Measurements from ENCODE around the gene STARD3. TPM values are rescaled to one million over a fixed set of nuclear protein-coding genes. Genes with fewer than 3 reads are reported as not detected.

Gene STARD3
- total RNA-seq, 4 donors from 2014 or later, result 21.0 to 62.3 (median 26.0) TPM

GRCh38 chr17:39632153-39632941, 4.6 kb upstream of the STARD3 start:
- no peak for TF ChIP-seq CTCF (IDR thresholded peaks at IDR 0.05)
- no peak for TF ChIP-seq POLR2A (IDR thresholded peaks at IDR 0.05)
- Histone ChIP-seq H3K36me3 (no peaks in the 10 kb centered on the region), H3K27ac (no peak overlapping the region), H3K27me3 (peaks cover 3 to 6% of the 10 kb centered on the region in 2 donors), H3K4me3 (no peak overlapping the region), H3K9me3 (no peaks in the 10 kb centered on the region), H3K4me1 (peaks cover 0 to 11% of the 10 kb centered on the region in 2 donors)
- DNase-seq, result no peak
- intact Hi-C loops (cut with DNase I; ENCODE audit: low total_unique reads), result loop anchor here (10.0 kb wide), 1 partner anchor 52 kb away; the partner anchor contains the start of gene PGAP3

- intact Hi-C loops (cut with DNase I; ENCODE audit: low total_unique reads), result loop anchor here (10.0 kb wide), 1 partner anchor 51 kb away; the partner anchor contains the start of gene PGAP3
- no peak overlapping the region for H3K27ac ChIP-seq
- no peaks in the 10 kb centered on the region for H3K27me3 ChIP-seq
- TF ChIP-seq POLR2A (IDR thresholded peaks at IDR 0.05) (no peak), CTCF (IDR thresholded peaks at IDR 0.05) (no peak)
- H3K36me3 ChIP-seq, result no peaks in the 10 kb centered on the region
- DNase-seq, result no peak
- no peak overlapping the region for H3K4me3 ChIP-seq
- no peaks in the 10 kb centered on the region for H3K9me3 ChIP-seq
- peaks cover 7 to 17% of the 10 kb centered on the region in 2 donors for H3K4me1 ChIP-seq
Observed at GRCh38 chr17:39633570-39634183, 3.3 kb upstream of the STARD3 start.

GRCh38 chr17:39634384-39634871, 2.5 kb upstream of the STARD3 start:
- H3K9me3 ChIP-seq, result no peaks in the 10 kb centered on the region
- no peaks in the 10 kb centered on the region for H3K36me3 ChIP-seq
- no peak for DNase-seq
- no peak overlapping the region for H3K4me3 ChIP-seq
- H3K27ac ChIP-seq, result no peak overlapping the region
- no peak for TF ChIP-seq POLR2A (IDR thresholded peaks at IDR 0.05)
- TF ChIP-seq CTCF (IDR thresholded peaks at IDR 0.05), result peak; percentile 46 to 77 (median 66)
- H3K4me1 ChIP-seq, result peaks cover 7 to 19% of the 10 kb centered on the region in 2 donors
- intact Hi-C loops (cut with DNase I; ENCODE audit: low total_unique reads), result loop anchor here (10.0 kb wide), 1 partner anchor 50 kb away; the partner anchor contains the start of gene PGAP3
- H3K27me3 ChIP-seq, result no peaks in the 10 kb centered on the region

- H3K4me1 ChIP-seq, result peaks cover 7 to 19% of the 10 kb centered on the region in 2 donors
Observed at GRCh38 chr17:39635614-39636176, 1.2 kb upstream of the STARD3 start.

More at GRCh38 chr17:39635614-39636176, 1.2 kb upstream of the STARD3 start:
- Histone ChIP-seq H3K9me3 (no peaks in the 10 kb centered on the region), H3K27ac (peak overlapping the region in 1 of 2 donors; percentile 93), H3K36me3 (no peaks in the 10 kb centered on the region), H3K4me3 (no peak overlapping the region), H3K27me3 (no peaks in the 10 kb centered on the region)
- intact Hi-C loops (cut with DNase I; ENCODE audit: low total_unique reads), result loop anchor here (10.0 kb wide), 1 partner anchor 49 kb away; the partner anchor contains the start of gene PGAP3
- no peak for DNase-seq
- no peak for TF ChIP-seq POLR2A (IDR thresholded peaks at IDR 0.05)
- no peak for TF ChIP-seq CTCF (IDR thresholded peaks at IDR 0.05)
